T-cell (primary cell): Measurements from ENCODE around the gene ALX3. TPM values are rescaled to one million over a fixed set of nuclear protein-coding genes. Genes with fewer than 3 reads are reported as not detected.

ENCODE experiments used
- ATAC-seq, 4 experiments: fragments of 200-7000 bp in 3 of 4; fragments of 150-1000 bp in 1 of 4; cut with Tn5 transposase; replicated peaks in 1 of 4; 1 replicate in 3 of 4; 2 replicates in 1 of 4; pipeline ENCODE4 v1.10.0; 2021; ENCODE audit warnings: moderate library complexity in 3 of 4, mild to moderate bottlenecking in 2 of 4, moderate number of reproducible peaks in 1 of 4
- CTCF ChIA-PET, 2 donors: fragments of 300-600 bp; sonication (Branson Sonifier 250); formaldehyde crosslinking; loops; one replicate each; lab custom pipeline; 2022; ENCODE audit warnings: antibody characterized with exemption in 2 of 2; lab: Charles Lee
- POLR2A ChIA-PET, 2 donors: fragments of 300-600 bp; sonication (Branson Sonifier 250); formaldehyde crosslinking; loops; one replicate each; lab custom pipeline; 2022; ENCODE audit warnings: antibody characterized with exemption in 2 of 2; lab: Charles Lee
- DNase-seq, 35 experiments: peaks; one replicate each; pipeline versions ENCODE4 v3.0.0 to v3.0.0-alpha.2; 2013 to 2023
- H3K27ac ChIP-seq: one replicate; pipeline ENCODE4 v1.5.1; 2013; ENCODE audit warnings: low read length
- H3K27me3 ChIP-seq, 2 experiments: replicated peaks in 1 of 2; 1 replicate in 1 of 2; 2 replicates in 1 of 2; pipeline versions ENCODE4 v1.6.1 to v1.7.0; 2013; ENCODE audit warnings: low read length in 1 of 2, mixed read lengths in 1 of 2; ENCODE audit not compliant: control insufficient read depth in 2 of 2, insufficient read depth in 2 of 2; ENCODE audit errors: extremely low read depth in 1 of 2
- H3K36me3 ChIP-seq, 2 donors: 1 replicate in 1 of 2; 2 replicates in 1 of 2; pipeline versions ENCODE4 v1.6.1 to v1.7.0; 2013; ENCODE audit warnings: low read length in 1 of 2; ENCODE audit not compliant: control insufficient read depth in 2 of 2, insufficient read depth in 1 of 2; ENCODE audit errors: extremely low read depth in 1 of 2
- H3K4me1 ChIP-seq, 2 experiments: 1 replicate in 1 of 2; 2 replicates in 1 of 2; pipeline versions ENCODE4 v1.6.1 to v1.7.0; 2013; ENCODE audit warnings: low read length in 2 of 2, mixed read lengths in 1 of 2; ENCODE audit not compliant: insufficient read depth in 2 of 2, control insufficient read depth in 1 of 2; ENCODE audit errors: extremely low read depth in 1 of 2
- H3K4me3 ChIP-seq, 2 donors: 1 replicate in 1 of 2; 2 replicates in 1 of 2; pipeline versions ENCODE4 v1.5.1 to v1.7.0; 2013; ENCODE audit warnings: mild to moderate bottlenecking in 2 of 2, low read length in 1 of 2, moderate library complexity in 1 of 2; ENCODE audit not compliant: control insufficient read depth in 1 of 2; ENCODE audit errors: extremely low read depth in 1 of 2
- H3K9me3 ChIP-seq: 2 replicates; pipeline ENCODE4 v1.7.0; 2013
- H3K27ac Mint-ChIP-seq, 2 donors: one replicate each; pipeline ENCODE4 v1.8.0; 2020 to 2021; ENCODE audit warnings: mild to moderate bottlenecking in 2 of 2, mixed read lengths in 2 of 2
- H3K27me3 Mint-ChIP-seq, 2 donors: one replicate each; pipeline ENCODE4 v1.8.0; 2021 to 2022; ENCODE audit warnings: mixed read lengths in 2 of 2
- H3K36me3 Mint-ChIP-seq: one replicate; pipeline ENCODE4 v1.8.0; 2021; ENCODE audit warnings: mixed read lengths
- H3K4me1 Mint-ChIP-seq, 3 donors: one replicate each; pipeline ENCODE4 v1.8.0; 2020 to 2022; ENCODE audit warnings: mixed read lengths in 3 of 3, mild to moderate bottlenecking in 1 of 3
- H3K4me3 Mint-ChIP-seq, 3 donors: one replicate each; pipeline ENCODE4 v1.8.0; 2020 to 2022; ENCODE audit warnings: mild to moderate bottlenecking in 3 of 3, mixed read lengths in 3 of 3, moderate library complexity in 3 of 3
- H3K9me3 Mint-ChIP-seq, 3 donors: one replicate each; pipeline ENCODE4 v1.8.0; 2020 to 2022; ENCODE audit warnings: mixed read lengths in 3 of 3
- WGBS: methylation state at CpG from one replicate; pipeline ENCODE4 v1.1.5; 2013; ENCODE audit warnings: missing lambda C conversion rate; ENCODE audit not compliant: insufficient coverage; 5-methylcytosine and 5-hydroxymethylcytosine counted together
- total RNA-seq, 35 experiments: library from RNA in 6 of 35; stranded (reverse) in 6 of 35; fragments of 120-200 nt in 1 of 35; gene quantifications; one replicate each; pipeline versions ENCODE4 v1.2.1 to v1.2.4 and lab custom pipeline; 2013 to 2026

The ALX3 gene
- total RNA-seq, 5 donors from 2014 or later (not counting 1 experiment from before 2014, with no cell fraction given) = not detected

- H3K36me3 Mint-ChIP-seq = no peaks in the 10 kb centered on the region
- POLR2A ChIA-PET = no interaction called here
- Histone ChIP-seq H3K27me3 (peaks cover 0 to 29% of the 10 kb centered on the region in 2 experiments), H3K27ac (no peak overlapping the region), H3K4me3 (no peak overlapping the region), H3K9me3 (no peaks in the 10 kb centered on the region), H3K36me3 (no peaks in the 10 kb centered on the region), H3K4me1 (no peaks in the 10 kb centered on the region)
- no peak for DNase-seq
- H3K27ac Mint-ChIP-seq = no peak overlapping the region
- ATAC-seq = no peak
- H3K9me3 Mint-ChIP-seq = no peaks in the 10 kb centered on the region
- peaks cover 14 to 17% of the 10 kb centered on the region in 2 donors for H3K27me3 Mint-ChIP-seq
- CTCF ChIA-PET = interaction anchor here in 1 of 2 donors (1.6 kb wide), 1 partner anchor 46 kb away, joined by 3 read pairs; no protein-coding TSS in a partner anchor
- no peak overlapping the region for H3K4me3 Mint-ChIP-seq
- H3K4me1 Mint-ChIP-seq = peaks cover 0 to 4% (median 0%) of the 10 kb centered on the region in 3 donors
- 82% methylated on average over 2 of the region's 2 CpGs for WGBS
Observed at GRCh38 chr1:110100335-110100734, 29.9 kb upstream of the ALX3 start.

GRCh38 chr1:110098222-110099026 is 28.0 kb upstream of the ALX3 start:
- DNase-seq (no peak), ATAC-seq (no peak)
- peaks cover 17 to 20% of the 10 kb centered on the region in 2 donors for H3K27me3 Mint-ChIP-seq
- Histone ChIP-seq H3K27me3 (peaks cover 0 to 40% of the 10 kb centered on the region in 2 experiments), H3K27ac (no peak overlapping the region), H3K9me3 (no peaks in the 10 kb centered on the region), H3K4me1 (no peaks in the 10 kb centered on the region), H3K36me3 (no peaks in the 10 kb centered on the region), H3K4me3 (no peak overlapping the region)
- no peaks in the 10 kb centered on the region for H3K9me3 Mint-ChIP-seq
- POLR2A ChIA-PET = no interaction called here
- no peaks in the 10 kb centered on the region for H3K36me3 Mint-ChIP-seq
- CTCF ChIA-PET = no interaction called here
- H3K4me1 Mint-ChIP-seq = peaks cover 0 to 4% (median 0%) of the 10 kb centered on the region in 3 donors
- no peak overlapping the region for H3K27ac Mint-ChIP-seq
- 83% methylated on average over 6 of the region's 9 CpGs for WGBS
- H3K4me3 Mint-ChIP-seq = no peak overlapping the region

- H3K9me3 Mint-ChIP-seq = no peaks in the 10 kb centered on the region
- POLR2A ChIA-PET = no interaction called here
Observed at GRCh38 chr1:110097507-110098221, 27.2 kb upstream of the ALX3 start.

GRCh38 chr1:110094931-110095654 is 24.6 kb upstream of the ALX3 start:
- ChIA-PET POLR2A (no interaction called here), CTCF (no interaction called here)
- Histone ChIP-seq H3K4me1 (no peaks in the 10 kb centered on the region), H3K4me3 (no peak overlapping the region), H3K9me3 (no peaks in the 10 kb centered on the region), H3K36me3 (no peaks in the 10 kb centered on the region), H3K27me3 (peaks cover 0 to 44% of the 10 kb centered on the region in 2 experiments), H3K27ac (no peak overlapping the region)
- H3K36me3 Mint-ChIP-seq = no peaks in the 10 kb centered on the region
- ATAC-seq (no peak), DNase-seq (no peak)
- no peaks in the 10 kb centered on the region for H3K9me3 Mint-ChIP-seq
- no peaks in the 10 kb centered on the region for H3K4me1 Mint-ChIP-seq
- H3K27ac Mint-ChIP-seq = no peak overlapping the region
- WGBS = no CpG with 5 or more reads among the region's 7 CpGs
- no peak overlapping the region for H3K4me3 Mint-ChIP-seq
- H3K27me3 Mint-ChIP-seq = peaks cover 21 to 27% of the 10 kb centered on the region in 2 donors

More at GRCh38 chr1:110097507-110098221, 27.2 kb upstream of the ALX3 start:
- WGBS = 91% methylated on average over 9 of the region's 11 CpGs
- no peaks in the 10 kb centered on the region for H3K36me3 Mint-ChIP-seq
- H3K9me3 ChIP-seq = no peaks in the 10 kb centered on the region
- CTCF ChIA-PET = interaction anchor here in 1 of 2 donors (0.9 kb wide), 1 partner anchor 10 kb away, joined by 3 read pairs; no protein-coding TSS in a partner anchor
- no peak overlapping the region for H3K27ac ChIP-seq
- no peaks in the 10 kb centered on the region for H3K4me1 ChIP-seq
- peaks cover 0 to 4% (median 0%) of the 10 kb centered on the region in 3 donors for H3K4me1 Mint-ChIP-seq
- no peak overlapping the region for H3K4me3 ChIP-seq
- ATAC-seq (no peak), DNase-seq (no peak)
- H3K36me3 ChIP-seq = no peaks in the 10 kb centered on the region
- H3K27me3 ChIP-seq = peaks cover 0 to 40% of the 10 kb centered on the region in 2 experiments
- H3K4me3 Mint-ChIP-seq = no peak overlapping the region
- H3K27ac Mint-ChIP-seq = no peak overlapping the region
- H3K27me3 Mint-ChIP-seq = peaks cover 17 to 20% of the 10 kb centered on the region in 2 donors

- H3K4me1 Mint-ChIP-seq = peaks cover 0 to under 1% (median under 1%) of the 10 kb centered on the region in 3 donors
- H3K27ac ChIP-seq = no peak overlapping the region
- ChIA-PET POLR2A (no interaction called here), CTCF (no interaction called here)
- DNase-seq (no peak), ATAC-seq (no peak)
- H3K27ac Mint-ChIP-seq = no peak overlapping the region
- H3K27me3 ChIP-seq = peaks cover 0 to 50% of the 10 kb centered on the region in 2 experiments
- no peak overlapping the region for H3K4me3 Mint-ChIP-seq
- peaks cover 29 to 36% of the 10 kb centered on the region in 2 donors for H3K27me3 Mint-ChIP-seq
- H3K9me3 ChIP-seq = no peaks in the 10 kb centered on the region
- WGBS = 83% methylated on average over 1 of the region's 2 CpGs
- H3K4me3 ChIP-seq = no peak overlapping the region
- no peaks in the 10 kb centered on the region for H3K9me3 Mint-ChIP-seq
- H3K36me3 ChIP-seq = no peaks in the 10 kb centered on the region
- H3K4me1 ChIP-seq = no peaks in the 10 kb centered on the region
- no peaks in the 10 kb centered on the region for H3K36me3 Mint-ChIP-seq
Observed at GRCh38 chr1:110092991-110093390, 22.5 kb upstream of the ALX3 start.

GRCh38 chr1:110091791-110092190 is 21.3 kb upstream of the ALX3 start:
- H3K4me1 ChIP-seq = no peaks in the 10 kb centered on the region
- peaks cover 33 to 43% of the 10 kb centered on the region in 2 donors for H3K27me3 Mint-ChIP-seq
- ChIA-PET POLR2A (no interaction called here), CTCF (interaction anchor here in 1 of 2 donors (0.6 to 1.2 kb wide), 2 partner anchors 11 to 64 kb away, joined by 3 read pairs; no protein-coding TSS in a partner anchor)
- H3K27me3 ChIP-seq = peaks cover under 1 to 48% of the 10 kb centered on the region in 2 experiments
- no peak overlapping the region for H3K27ac ChIP-seq
- H3K27ac Mint-ChIP-seq = no peak overlapping the region
- H3K36me3 ChIP-seq = no peaks in the 10 kb centered on the region
- H3K9me3 ChIP-seq = no peaks in the 10 kb centered on the region
- ATAC-seq = no peak
- DNase-seq = no peak
- no peak overlapping the region for H3K4me3 ChIP-seq
- no peaks in the 10 kb centered on the region for H3K9me3 Mint-ChIP-seq
- H3K4me1 Mint-ChIP-seq = peaks cover 0 to 2% (median 2%) of the 10 kb centered on the region in 3 donors
- no peaks in the 10 kb centered on the region for H3K36me3 Mint-ChIP-seq
- H3K4me3 Mint-ChIP-seq = no peak overlapping the region
- 67% methylated on average over 1 of the region's 3 CpGs for WGBS
